HL-60/S4 (cell line): ENCODE data around the gene G6PC1.
"Not testable (repeated sequence)": the region's sequence is repeated elsewhere in the genome, so short reads cannot be mapped to it uniquely, and the experiment has no call there.

ENCODE experiments used
- in situ Hi-C: fragments of 300-500 bp; cut with MboI; formaldehyde crosslinking; loops from 2 replicates; pipeline ENCODE4 v1.14.3; 2022; ENCODE audit warnings: low sequenced_read_pairs

Gene G6PC1

DNA sequence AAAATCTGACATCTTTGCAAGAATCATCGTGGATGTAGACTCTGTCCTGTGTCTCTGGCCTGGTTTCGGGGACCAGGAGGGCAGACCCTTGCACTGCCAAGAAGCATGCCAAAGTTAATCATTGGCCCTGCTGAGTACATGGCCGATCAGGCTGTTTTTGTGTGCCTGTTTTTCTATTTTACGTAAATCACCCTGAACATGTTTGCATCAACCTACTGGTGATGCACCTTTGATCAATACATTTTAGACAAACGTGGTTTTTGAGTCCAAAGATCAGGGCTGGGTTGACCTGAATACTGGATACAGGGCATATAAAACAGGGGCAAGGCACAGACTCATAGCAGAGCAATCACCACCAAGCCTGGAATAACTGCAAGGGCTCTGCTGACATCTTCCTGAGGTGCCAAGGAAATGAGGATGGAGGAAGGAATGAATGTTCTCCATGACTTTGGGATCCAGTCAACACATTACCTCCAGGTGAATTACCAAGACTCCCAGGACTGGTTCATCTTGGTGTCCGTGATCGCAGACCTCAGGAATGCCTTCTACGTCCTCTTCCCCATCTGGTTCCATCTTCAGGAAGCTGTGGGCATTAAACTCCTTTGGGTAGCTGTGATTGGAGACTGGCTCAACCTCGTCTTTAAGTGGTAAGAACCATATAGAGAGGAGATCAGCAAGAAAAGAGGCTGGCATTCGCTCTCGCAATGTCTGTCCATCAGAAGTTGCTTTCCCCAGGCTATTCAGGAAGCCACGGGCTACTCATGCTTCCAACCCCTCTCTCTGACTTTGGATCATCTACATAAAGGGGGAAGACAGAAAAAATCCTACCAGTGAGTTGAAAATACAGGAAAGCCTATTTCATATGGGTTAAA is at the start of gene G6PC1:
G6PC1 (plus strand) TSS at position 340 of the 872 bp plus-strand sequence; CDS start at position 418, 78 bp downstream.
- in situ Hi-C loops = no loop called here

DNA sequence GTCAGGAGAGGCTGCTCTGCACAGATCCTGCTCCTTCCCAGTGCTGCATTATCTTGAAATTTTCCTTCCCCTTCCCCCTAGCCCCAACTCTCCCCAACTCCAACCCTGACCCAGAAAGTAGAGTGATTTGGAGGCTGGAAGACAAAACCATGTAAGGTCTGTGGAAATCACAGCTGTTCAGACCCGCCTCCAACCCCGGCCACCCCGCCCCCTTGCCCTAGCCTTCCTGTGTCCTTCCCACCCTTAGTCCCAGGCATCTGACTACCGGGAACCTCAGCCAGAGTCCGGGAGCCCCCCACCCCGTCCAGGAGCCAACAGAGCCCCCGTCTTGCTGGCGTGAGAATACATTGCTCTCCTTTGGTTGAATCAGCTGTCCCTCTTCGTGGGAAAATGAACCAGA is 49.6 kb upstream of the G6PC1 start, which contains the start of gene AOC3:
AOC3 (plus strand) TSS at position 246 of the 400 bp plus-strand sequence; CDS start at position 391, 145 bp downstream.
- in situ Hi-C loops = no loop called here

DNA sequence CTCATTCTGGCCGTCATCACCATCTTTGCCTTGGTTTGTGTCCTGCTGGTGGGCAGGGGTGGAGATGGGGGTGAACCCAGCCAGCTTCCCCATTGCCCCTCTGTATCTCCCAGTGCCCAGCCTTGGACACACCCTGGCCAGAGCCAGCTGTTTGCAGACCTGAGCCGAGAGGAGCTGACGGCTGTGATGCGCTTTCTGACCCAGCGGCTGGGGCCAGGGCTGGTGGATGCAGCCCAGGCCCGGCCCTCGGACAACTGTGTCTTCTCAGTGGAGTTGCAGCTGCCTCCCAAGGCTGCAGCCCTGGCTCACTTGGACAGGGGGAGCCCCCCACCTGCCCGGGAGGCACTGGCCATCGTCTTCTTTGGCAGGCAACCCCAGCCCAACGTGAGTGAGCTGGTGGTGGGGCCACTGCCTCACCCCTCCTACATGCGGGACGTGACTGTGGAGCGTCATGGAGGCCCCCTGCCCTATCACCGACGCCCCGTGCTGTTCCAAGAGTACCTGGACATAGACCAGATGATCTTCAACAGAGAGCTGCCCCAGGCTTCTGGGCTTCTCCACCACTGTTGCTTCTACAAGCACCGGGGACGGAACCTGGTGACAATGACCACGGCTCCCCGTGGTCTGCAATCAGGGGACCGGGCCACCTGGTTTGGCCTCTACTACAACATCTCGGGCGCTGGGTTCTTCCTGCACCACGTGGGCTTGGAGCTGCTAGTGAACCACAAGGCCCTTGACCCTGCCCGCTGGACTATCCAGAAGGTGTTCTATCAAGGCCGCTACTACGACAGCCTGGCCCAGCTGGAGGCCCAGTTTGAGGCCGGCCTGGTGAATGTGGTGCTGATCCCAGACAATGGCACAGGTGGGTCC is 49.0 kb upstream of the G6PC1 start:
- in situ Hi-C loops = not testable (repeated sequence)

DNA sequence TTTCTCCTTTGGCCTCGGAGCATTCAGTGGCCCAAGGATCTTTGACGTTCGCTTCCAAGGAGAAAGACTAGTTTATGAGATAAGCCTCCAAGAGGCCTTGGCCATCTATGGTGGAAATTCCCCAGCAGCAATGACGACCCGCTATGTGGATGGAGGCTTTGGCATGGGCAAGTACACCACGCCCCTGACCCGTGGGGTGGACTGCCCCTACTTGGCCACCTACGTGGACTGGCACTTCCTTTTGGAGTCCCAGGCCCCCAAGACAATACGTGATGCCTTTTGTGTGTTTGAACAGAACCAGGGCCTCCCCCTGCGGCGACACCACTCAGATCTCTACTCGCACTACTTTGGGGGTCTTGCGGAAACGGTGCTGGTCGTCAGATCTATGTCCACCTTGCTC is 48.2 kb upstream of the G6PC1 start:
- in situ Hi-C loops = no loop called here

DNA sequence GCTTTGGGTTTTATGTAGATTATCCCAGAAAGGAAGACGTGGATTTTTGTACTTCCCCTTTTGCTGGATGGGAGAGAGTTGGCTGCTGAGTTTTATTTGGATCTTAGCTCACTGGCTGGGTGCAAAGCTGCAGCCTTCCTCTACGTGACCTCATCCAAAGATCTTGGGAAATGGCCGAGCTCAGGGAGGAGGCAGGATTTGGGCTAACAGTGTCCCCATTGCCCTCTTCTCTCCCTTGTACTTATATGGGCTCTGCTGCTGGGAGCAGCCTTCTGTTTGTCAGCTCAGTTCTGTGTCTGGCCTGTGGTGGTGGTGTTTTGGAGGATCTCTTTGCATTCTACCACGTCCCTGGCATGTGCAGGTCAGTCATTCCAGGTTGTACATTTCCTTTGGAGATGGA is 47.6 kb upstream of the G6PC1 start:
- in situ Hi-C loops = no loop called here

DNA sequence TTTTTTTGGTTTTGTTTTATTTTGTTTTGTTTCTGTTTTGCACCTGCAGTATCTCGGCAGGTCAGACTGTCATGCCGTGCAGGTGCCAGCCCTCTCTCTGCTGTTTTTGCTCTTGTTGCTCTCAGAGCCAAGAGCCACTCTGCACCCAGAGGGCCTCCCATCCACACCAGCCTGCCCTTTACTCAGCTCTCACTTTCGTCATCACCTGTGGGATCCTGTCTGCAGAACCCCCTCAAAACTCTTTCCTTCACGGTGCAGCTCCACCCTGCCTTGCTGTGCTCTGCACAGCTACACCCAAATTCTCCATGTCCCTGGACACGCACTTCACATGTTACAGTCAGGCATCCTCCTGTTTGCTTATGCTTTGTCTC is 47.0 kb upstream of the G6PC1 start:
- in situ Hi-C loops = no loop called here

DNA sequence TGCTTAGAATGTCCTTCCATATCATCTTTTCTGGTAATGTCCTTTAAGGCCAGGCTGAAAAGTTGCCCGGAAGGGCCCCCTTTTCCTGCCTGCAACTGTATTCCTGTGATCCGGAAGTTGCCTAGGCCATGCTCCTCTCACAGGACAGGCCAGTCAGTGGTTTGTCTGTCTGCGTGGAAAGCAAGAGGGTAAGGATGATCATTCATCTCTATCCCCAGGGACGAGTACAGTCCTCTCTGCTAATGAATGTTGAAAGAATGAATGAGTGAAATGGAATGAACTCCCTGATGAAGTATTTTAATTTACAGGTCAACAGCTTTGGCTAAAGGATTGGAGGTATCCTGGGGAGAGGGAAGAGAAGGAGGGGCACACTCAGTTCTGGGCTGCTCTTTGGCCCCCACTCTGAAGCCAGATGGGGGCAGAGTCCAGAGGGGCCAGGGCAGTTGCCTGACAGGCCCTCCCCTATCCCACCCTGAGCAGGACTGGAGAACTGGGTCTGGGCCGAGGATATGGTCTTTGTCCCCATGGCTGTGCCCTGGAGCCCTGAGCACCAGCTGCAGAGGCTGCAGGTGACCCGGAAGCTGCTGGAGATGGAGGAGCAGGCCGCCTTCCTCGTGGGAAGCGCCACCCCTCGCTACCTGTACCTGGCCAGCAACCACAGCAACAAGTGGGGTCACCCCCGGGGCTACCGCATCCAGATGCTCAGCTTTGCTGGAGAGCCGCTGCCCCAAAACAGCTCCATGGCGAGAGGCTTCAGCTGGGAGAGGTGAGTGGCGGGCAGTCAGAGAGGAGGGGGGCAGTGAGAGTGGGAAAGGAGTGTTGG is 46.4 kb upstream of the G6PC1 start:
- in situ Hi-C loops = no loop called here

DNA sequence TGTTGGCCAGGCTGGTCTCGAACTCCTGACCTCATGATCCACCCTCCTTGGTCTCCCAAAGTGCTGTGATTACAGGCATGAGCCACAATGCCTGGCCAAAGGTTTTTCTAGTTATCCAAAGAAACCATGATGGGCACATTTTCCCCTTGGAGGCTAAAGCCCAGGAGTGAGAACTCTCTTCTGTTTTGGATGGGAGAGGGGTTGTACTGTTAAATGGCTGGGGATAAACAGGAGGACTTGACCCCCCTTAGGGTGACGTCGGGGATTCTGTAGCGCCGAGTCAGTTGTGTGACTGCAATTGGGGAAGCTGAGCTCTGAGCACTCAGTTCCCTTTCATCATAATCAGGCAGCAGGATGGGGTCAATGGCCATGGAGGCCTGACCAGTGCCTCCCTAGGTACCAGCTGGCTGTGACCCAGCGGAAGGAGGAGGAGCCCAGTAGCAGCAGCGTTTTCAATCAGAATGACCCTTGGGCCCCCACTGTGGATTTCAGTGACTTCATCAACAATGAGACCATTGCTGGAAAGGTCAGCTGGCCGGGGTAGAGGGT is 45.5 kb upstream of the G6PC1 start:
- in situ Hi-C loops = no loop called here

DNA sequence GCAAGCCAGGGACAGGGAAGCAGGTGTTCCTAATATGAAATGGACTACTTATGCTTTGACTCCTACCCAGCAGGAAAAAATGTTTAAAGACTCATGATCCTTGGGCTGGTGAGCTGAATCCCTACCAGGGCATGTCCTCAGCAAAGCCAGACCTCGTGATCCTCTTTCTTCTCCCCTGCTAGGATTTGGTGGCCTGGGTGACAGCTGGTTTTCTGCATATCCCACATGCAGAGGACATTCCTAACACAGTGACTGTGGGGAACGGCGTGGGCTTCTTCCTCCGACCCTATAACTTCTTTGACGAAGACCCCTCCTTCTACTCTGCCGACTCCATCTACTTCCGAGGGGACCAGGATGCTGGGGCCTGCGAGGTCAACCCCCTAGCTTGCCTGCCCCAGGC is 44.5 kb upstream of the G6PC1 start:
- in situ Hi-C loops = not testable (repeated sequence)

DNA sequence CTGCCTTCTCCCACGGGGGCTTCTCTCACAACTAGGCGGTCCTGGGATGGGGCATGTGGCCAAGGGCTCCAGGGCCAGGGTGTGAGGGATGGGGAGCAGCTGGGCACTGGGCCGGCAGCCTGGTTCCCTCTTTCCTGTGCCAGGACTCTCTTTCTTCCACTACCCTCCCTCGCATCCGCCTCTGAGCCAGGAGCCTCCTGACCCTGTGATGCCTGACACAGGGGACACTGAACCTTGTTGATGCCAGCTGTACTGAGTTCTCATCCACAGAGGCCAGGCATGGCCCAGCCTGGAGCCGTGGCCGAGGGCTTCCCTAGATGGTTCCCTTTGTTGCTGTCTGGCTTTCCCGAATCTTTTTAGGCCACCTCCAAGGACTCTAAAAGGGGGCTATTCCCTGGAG is 44.1 kb upstream of the G6PC1 start:
- in situ Hi-C loops = not testable (repeated sequence)

DNA sequence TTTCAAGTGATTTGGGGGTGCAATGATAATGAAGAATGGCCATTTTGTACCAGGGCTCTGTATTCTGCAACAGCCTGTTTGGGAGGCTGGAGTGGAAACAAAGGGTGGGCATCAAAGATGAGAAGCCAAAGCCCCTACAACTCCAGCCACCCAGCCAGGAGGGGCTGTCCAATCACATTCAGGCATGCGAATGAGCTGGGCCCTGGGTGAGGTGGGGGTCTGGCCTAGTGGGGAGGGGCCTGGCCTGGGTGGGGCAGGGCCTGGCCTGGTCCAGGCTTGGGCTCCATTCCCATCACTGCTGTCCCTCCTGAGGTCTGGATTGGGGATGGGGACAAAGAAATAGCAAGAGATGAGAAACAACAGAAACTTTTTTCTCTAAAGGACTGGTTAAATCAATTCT is 43.2 kb upstream of the G6PC1 start:
- in situ Hi-C loops = no loop called here

DNA sequence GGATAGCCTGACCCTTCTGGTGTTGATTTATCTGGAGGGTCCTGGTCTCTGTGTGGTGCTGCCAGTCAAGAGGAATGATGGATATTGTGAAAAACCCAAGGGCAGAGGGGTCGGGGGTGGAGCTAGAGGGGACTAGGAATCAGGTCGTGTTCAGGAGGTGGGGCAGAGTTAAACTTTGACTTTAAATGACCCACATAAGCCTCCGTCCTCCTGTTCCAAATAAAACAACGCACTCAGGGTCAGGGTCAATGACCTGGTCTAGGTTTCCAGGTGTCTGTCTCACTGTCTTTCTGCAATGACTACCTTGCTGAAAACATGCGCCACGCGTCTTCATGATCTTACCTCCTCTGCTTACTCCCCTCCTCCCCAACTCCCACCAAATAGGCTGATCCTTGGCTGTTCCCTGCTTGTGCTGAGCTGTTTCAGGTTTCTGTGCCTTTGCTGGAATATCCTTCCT is 34.9 kb upstream of the G6PC1 start:
- in situ Hi-C loops = no loop called here

DNA sequence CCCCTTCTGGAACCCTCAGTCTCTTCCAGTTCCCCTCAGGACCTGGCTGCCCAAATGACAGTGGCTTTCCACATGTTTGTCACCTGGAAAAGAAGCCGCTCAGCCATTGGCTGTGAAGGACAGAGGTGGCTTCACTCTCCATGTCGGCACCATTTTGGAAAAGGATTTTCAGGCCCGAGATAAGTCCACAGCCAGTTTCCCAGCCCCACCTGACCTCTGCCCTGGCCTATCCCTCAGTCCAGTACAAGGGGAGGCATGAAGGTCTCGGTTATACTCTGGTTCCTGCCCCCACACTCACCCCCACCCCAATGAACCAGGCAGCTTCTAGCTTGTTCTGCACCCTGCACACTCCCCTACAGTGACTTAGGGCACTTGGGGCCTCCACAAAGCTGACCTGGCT is 34.4 kb upstream of the G6PC1 start:
- in situ Hi-C loops = no loop called here

DNA sequence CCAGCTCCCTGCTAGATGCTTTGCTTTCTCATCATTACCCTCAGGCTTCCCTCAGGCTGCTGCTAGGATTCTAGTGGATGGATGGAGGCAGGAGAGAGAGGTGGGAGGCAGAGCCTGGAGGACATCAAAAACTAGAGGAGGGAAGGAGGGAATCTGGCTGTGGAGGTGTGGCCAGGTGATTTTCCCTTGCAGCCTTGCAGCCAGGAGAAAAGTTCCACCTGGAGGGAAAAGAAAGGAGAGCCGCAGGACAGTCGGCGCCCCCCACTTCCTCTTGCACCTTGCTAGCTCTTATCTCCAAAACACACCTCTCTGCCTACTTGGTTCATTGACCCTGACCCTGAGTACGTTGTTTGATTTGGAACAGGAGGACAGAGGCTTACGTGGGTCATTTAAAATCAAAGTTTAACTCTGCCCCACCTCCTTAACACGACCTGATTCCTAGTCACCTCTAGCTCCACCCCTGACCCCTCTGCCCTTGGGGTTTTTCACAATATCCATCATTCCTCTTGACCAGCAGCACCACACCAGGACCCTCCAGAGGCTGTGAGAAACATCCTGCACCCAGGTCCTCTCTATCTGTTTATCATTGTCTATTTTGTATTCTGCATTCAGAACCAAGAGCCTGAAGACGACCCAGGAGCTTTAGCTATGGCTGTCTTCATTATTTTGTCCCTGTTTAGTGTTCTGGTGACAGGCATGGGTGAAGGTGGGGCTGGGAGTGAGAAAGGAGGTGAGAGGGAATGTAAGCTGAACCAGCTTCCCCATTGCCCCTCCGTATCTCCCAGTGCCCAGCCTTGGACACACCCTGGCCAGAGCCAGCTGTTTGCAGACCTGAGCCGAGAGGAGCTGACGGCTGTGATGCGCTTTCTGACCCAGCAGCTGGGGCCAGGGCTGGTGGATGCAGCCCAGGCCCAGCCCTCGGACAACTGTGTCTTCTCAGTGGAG is 33.7 kb upstream of the G6PC1 start:
- in situ Hi-C loops = no loop called here

DNA sequence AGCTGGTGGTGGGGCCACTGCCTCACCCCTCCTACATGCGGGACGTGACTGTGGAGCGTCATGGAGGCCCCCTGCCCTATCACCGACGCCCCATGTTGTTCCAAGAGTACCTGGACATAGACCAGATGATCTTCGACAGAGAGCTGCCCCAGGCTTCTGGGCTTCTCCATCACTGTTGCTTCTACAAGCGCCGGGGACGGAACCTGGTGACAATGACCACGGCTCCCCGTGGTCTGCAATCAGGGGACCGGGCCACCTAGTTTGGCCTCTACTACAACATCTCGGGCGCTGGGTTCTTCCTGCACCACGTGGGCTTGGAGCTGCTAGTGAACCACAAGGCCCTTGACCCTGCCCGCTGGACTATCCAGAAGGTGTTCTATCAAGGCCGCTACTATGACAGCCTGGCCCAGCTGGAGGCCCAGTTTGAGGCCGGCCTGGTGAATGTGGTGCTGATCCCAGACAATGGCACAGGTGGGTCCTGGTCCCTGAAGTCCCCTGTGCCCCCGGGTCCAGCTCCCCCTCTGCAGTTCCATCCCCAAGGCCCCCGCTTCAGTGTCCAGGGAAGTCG is 32.8 kb upstream of the G6PC1 start:
- in situ Hi-C loops = not testable (repeated sequence)

DNA sequence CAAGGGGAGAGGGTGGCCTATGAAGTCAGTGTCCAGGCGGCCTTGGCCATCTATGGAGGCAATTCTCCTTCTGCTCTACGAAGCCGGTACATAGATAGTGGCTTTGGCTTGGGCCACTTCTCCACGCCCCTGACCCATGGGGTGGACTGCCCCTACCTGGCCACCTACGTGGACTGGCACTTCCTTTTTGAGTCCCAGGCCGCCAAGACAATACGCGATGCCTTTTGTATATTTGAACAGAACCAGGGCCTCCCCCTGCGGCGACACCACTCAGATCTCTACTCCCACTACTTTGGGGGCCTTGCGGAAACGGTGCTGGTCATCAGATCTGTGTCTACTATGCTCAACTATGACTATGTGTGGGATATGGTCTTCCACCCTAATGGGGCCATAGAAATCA is 32.3 kb upstream of the G6PC1 start:
- in situ Hi-C loops = no loop called here

DNA sequence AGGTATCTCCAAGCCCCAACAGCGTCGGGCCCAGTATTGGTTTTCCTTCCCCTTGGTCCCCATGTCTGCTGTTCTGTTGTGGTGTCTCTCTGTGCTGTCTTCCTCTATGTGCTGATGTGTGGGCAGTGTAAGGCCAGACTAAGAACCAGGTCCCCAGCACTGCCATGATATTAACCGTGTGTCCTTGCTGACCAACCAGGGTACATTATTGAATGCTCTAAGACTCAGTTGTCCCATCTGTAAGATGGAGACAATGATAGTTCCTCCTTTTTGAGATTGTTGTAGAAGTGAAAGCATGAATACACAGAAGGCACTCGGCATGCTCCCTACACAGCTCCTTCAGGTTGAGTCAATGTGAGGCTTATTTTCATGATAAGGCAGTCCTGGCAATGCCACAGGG is 29.0 kb upstream of the G6PC1 start:
- in situ Hi-C loops = no loop called here

DNA sequence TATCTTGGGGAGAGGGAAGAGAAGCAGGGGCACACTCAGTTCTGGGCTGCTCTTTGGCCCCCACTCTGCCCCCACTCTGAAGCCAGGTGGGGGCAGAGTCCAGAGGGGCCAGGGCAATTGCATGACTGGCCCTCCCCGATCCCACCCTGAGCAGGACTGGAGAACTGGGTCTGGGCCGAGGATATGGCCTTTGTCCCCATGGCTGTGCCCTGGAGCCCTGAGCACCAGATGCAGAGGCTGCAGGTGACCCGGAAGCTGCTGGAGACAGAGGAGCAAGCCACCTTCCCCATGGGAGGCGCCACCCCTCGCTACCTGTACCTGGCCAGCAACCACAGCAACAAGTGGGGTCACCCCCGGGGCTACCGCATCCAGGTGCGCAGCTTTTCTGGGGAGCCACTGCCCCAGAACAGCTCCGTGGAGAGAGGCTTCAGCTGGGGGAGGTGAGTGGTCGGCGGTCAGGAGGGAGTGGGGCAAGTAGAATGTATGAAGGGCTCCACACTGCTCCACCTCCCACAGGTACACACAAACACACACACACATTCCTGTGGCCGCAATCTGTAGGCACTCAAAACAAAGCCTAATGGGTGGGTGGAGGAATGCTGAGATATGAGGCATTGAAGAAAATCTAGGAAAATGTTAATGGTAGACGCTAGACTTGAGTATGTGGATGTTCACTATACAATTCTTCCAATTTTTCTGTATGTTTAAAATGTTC is 28.2 kb upstream of the G6PC1 start:
- in situ Hi-C loops = no loop called here

DNA sequence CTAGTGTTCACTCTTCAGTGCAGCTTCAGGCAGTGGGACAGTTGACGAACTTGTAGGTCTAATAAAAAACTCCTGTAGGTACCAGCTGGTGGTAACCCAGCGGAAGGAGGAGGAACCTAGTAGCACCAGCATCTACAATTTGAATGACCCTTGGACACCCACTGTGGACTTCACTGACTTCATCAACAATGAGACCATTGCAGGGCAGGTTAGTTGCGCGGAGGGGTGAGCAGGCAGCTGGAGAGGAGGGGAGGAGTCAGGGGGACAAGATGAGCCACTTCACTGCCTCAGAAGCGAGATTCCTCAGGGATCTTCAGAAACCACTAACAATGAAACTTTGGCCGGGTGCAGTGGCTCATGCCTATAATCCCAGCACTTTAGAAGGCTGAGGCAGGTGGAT is 27.3 kb upstream of the G6PC1 start:
- in situ Hi-C loops = no loop called here
